HEK293 (cell line): ENCODE measurements around the gene PAQR6.
A peak's percentile ranks its signal among the peaks of the same experiment; 100 is the strongest.

Experiments used
- BCL11B ChIP-seq: fragments of 450-650 bp; formaldehyde crosslinking; IDR thresholded peaks from 2 replicates; pipeline ENCODE4 v1.5.1; 2016; ENCODE audit warnings: low read depth, missing biosample characterization, missing genetic modification characterization
- EGR2 ChIP-seq: fragments of 450-650 bp; formaldehyde crosslinking; IDR thresholded peaks from 2 replicates; pipeline ENCODE4 v1.5.1; 2016; ENCODE audit warnings: low read depth, missing biosample characterization, missing genetic modification characterization
- KLF10 ChIP-seq: fragments of 450-650 bp; IDR thresholded peaks from 2 replicates; pipeline ENCODE4 v1.5.1; 2018; ENCODE audit warnings: missing biosample characterization, mild to moderate bottlenecking, missing genetic modification characterization
- OVOL3 ChIP-seq: fragments of 450-650 bp; formaldehyde crosslinking; IDR thresholded peaks from 2 replicates; pipeline ENCODE4 v1.5.1; 2016; ENCODE audit warnings: missing biosample characterization, missing genetic modification characterization
- PRDM1 ChIP-seq: fragments of 450-650 bp; formaldehyde crosslinking; IDR thresholded peaks from 2 replicates; pipeline ENCODE4; 2016; ENCODE audit warnings: missing biosample characterization, missing genetic modification characterization
- SCRT1 ChIP-seq: fragments of 450-650 bp; formaldehyde crosslinking; IDR thresholded peaks from 2 replicates; pipeline ENCODE4 v1.5.1; 2016; ENCODE audit warnings: missing biosample characterization, missing genetic modification characterization, borderline replicate concordance
- SP2 ChIP-seq: fragments of 450-650 bp; formaldehyde crosslinking; IDR thresholded peaks from 2 replicates; pipeline ENCODE4 v1.5.1; 2016; ENCODE audit warnings: missing biosample characterization, missing genetic modification characterization
- YY1 ChIP-seq: fragments of 450-650 bp; formaldehyde crosslinking; IDR thresholded peaks from 2 replicates; pipeline ENCODE4 v1.5.1; 2018; ENCODE audit warnings: missing biosample characterization, missing genetic modification characterization
- ZBTB20 ChIP-seq: fragments of 450-650 bp; formaldehyde crosslinking; IDR thresholded peaks from 2 replicates; pipeline ENCODE4 v1.5.1; 2016; ENCODE audit warnings: missing biosample characterization, missing genetic modification characterization
- ZBTB7A ChIP-seq: fragments of 450-650 bp; formaldehyde crosslinking; IDR thresholded peaks from 2 replicates; pipeline ENCODE4 v1.5.1; 2016; ENCODE audit warnings: low read depth, missing biosample characterization, missing genetic modification characterization
- ZFP3 ChIP-seq: fragments of 450-650 bp; formaldehyde crosslinking; IDR thresholded peaks from 2 replicates; pipeline ENCODE4 v1.5.1; 2016; ENCODE audit warnings: low read depth, missing biosample characterization, missing genetic modification characterization
- ZNF10 ChIP-seq: fragments of 450-650 bp; formaldehyde crosslinking; IDR thresholded peaks from 2 replicates; pipeline ENCODE4 v1.5.1; 2017; ENCODE audit warnings: missing biosample characterization, missing genetic modification characterization
- ZNF335 ChIP-seq: fragments of 450-650 bp; formaldehyde crosslinking; conservative IDR thresholded peaks from 2 replicates; pipeline ENCODE4 v1.5.1; 2016; ENCODE audit warnings: missing biosample characterization, missing genetic modification characterization
- ZNF350 ChIP-seq: fragments of 450-650 bp; formaldehyde crosslinking; IDR thresholded peaks from 2 replicates; pipeline ENCODE4 v1.5.0; 2017; ENCODE audit warnings: missing biosample characterization, mild to moderate bottlenecking, missing genetic modification characterization
- ZNF426 ChIP-seq: fragments of 450-650 bp; formaldehyde crosslinking; IDR thresholded peaks from 2 replicates; pipeline ENCODE4 v1.5.1; 2017; ENCODE audit warnings: missing biosample characterization, missing genetic modification characterization, mild to moderate bottlenecking, inconsistent platforms, moderate library complexity
- ZNF555 ChIP-seq: fragments of 450-650 bp; formaldehyde crosslinking; conservative IDR thresholded peaks from 2 replicates; pipeline ENCODE4 v1.5.1; 2017; ENCODE audit warnings: missing biosample characterization, mild to moderate bottlenecking, missing genetic modification characterization, inconsistent platforms
- ZNF600 ChIP-seq: fragments of 450-650 bp; formaldehyde crosslinking; IDR thresholded peaks from 2 replicates; pipeline ENCODE4 v1.5.1; 2016; ENCODE audit warnings: missing biosample characterization, missing genetic modification characterization
- ZNF623 ChIP-seq: fragments of 450-650 bp; formaldehyde crosslinking; IDR thresholded peaks from 2 replicates; pipeline ENCODE4 v1.5.1; 2016; ENCODE audit warnings: missing biosample characterization, missing genetic modification characterization
- ZNF664 ChIP-seq: fragments of 450-650 bp; formaldehyde crosslinking; IDR thresholded peaks from 2 replicates; pipeline ENCODE4 v1.5.1; 2016; ENCODE audit warnings: missing biosample characterization, missing genetic modification characterization
- TF ChIP-seq, protein P1 (sequence below): fragments of 450-650 bp; formaldehyde crosslinking; IDR thresholded peaks from 2 replicates; pipeline ENCODE4 v1.5.1; 2017; ENCODE audit warnings: missing biosample characterization, missing genetic modification characterization
- TF ChIP-seq, protein P2 (sequence below): fragments of 450-650 bp; formaldehyde crosslinking; IDR thresholded peaks from 2 replicates; pipeline ENCODE4; 2016; ENCODE audit warnings: missing biosample characterization, missing genetic modification characterization
- TF ChIP-seq, protein P3 (sequence below): fragments of 450-650 bp; formaldehyde crosslinking; IDR thresholded peaks from 2 replicates; pipeline ENCODE4 v1.5.1; 2017; ENCODE audit warnings: missing biosample characterization, missing genetic modification characterization
- TF ChIP-seq, protein P4 (sequence below): fragments of 450-650 bp; formaldehyde crosslinking; IDR thresholded peaks from 2 replicates; pipeline ENCODE4 v1.5.1; 2016; ENCODE audit warnings: missing biosample characterization, missing genetic modification characterization
- TF ChIP-seq, protein P5 (sequence below): IDR thresholded peaks from 2 replicates; pipeline ENCODE4 v1.6.1; 2011; ENCODE audit warnings: mild to moderate bottlenecking, low read depth, low read length, borderline replicate concordance
- TF ChIP-seq, protein P6 (sequence below): fragments of 450-650 bp; formaldehyde crosslinking; optimal IDR thresholded peaks from 2 replicates; pipeline ENCODE3; 2016; ENCODE audit warnings: missing biosample characterization, mild to moderate bottlenecking, missing genetic modification characterization
- TF ChIP-seq, protein P7 (sequence below): fragments of 450-650 bp; formaldehyde crosslinking; IDR thresholded peaks from 2 replicates; pipeline ENCODE4 v1.5.1; 2016; ENCODE audit warnings: missing biosample characterization, missing genetic modification characterization

PAQR6 gene

GRCh38 chr1:156212833-156213643, 34.8 kb downstream of the PAQR6 start, which contains the start of gene PMF1 (continued):
- TF ChIP-seq ZNF10 (tag by site-specific recombination): peak; percentile 99
- no peak for TF ChIP-seq PRDM1 (tag by site-specific recombination)
- peak; percentile 92 for TF ChIP-seq YY1 (tag by site-specific recombination)
- peak; percentile 67; the same call in 1 of the 2 replicates for TF ChIP-seq ZNF600 (tag by site-specific recombination)
- no peak for TF ChIP-seq ZNF555 (tag by site-specific recombination)
- TF ChIP-seq SCRT1: peak; percentile 85; the same call in 1 of the 2 replicates
- TF ChIP-seq ZNF335 (tag by site-specific recombination): peak; percentile 97
- TF ChIP-seq ZNF426 (tag by site-specific recombination): no peak
- TF ChIP-seq EGR2 (tag by site-specific recombination): peak; percentile 69
- TF ChIP-seq, protein P1, sequence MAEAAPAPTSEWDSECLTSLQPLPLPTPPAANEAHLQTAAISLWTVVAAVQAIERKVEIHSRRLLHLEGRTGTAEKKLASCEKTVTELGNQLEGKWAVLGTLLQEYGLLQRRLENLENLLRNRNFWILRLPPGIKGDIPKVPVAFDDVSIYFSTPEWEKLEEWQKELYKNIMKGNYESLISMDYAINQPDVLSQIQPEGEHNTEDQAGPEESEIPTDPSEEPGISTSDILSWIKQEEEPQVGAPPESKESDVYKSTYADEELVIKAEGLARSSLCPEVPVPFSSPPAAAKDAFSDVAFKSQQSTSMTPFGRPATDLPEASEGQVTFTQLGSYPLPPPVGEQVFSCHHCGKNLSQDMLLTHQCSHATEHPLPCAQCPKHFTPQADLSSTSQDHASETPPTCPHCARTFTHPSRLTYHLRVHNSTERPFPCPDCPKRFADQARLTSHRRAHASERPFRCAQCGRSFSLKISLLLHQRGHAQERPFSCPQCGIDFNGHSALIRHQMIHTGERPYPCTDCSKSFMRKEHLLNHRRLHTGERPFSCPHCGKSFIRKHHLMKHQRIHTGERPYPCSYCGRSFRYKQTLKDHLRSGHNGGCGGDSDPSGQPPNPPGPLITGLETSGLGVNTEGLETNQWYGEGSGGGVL (tag by site-specific recombination): no peak
- TF ChIP-seq, protein P2, sequence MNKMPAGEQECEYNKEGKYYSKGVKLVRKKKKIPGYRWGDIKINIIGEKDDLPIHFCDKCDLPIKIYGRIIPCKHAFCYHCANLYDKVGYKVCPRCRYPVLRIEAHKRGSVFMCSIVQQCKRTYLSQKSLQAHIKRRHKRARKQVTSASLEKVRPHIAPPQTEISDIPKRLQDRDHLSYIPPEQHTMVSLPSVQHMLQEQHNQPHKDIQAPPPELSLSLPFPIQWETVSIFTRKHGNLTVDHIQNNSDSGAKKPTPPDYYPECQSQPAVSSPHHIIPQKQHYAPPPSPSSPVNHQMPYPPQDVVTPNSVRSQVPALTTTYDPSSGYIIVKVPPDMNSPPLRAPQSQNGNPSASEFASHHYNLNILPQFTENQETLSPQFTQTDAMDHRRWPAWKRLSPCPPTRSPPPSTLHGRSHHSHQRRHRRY (tag by site-specific recombination): no peak
- TF ChIP-seq ZBTB20: no peak; the same call in 1 of the 2 replicates
- no peak for TF ChIP-seq ZFP3
- TF ChIP-seq, protein P3, sequence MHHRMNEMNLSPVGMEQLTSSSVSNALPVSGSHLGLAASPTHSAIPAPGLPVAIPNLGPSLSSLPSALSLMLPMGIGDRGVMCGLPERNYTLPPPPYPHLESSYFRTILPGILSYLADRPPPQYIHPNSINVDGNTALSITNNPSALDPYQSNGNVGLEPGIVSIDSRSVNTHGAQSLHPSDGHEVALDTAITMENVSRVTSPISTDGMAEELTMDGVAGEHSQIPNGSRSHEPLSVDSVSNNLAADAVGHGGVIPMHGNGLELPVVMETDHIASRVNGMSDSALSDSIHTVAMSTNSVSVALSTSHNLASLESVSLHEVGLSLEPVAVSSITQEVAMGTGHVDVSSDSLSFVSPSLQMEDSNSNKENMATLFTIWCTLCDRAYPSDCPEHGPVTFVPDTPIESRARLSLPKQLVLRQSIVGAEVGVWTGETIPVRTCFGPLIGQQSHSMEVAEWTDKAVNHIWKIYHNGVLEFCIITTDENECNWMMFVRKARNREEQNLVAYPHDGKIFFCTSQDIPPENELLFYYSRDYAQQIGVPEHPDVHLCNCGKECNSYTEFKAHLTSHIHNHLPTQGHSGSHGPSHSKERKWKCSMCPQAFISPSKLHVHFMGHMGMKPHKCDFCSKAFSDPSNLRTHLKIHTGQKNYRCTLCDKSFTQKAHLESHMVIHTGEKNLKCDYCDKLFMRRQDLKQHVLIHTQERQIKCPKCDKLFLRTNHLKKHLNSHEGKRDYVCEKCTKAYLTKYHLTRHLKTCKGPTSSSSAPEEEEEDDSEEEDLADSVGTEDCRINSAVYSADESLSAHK (tag by site-specific recombination): no peak; the same call in 1 of the 2 replicates
- TF ChIP-seq ZNF350: no peak
- no peak; the same call in 1 of the 2 replicates for TF ChIP-seq ZNF623 (tag by site-specific recombination)
- TF ChIP-seq, protein P4, sequence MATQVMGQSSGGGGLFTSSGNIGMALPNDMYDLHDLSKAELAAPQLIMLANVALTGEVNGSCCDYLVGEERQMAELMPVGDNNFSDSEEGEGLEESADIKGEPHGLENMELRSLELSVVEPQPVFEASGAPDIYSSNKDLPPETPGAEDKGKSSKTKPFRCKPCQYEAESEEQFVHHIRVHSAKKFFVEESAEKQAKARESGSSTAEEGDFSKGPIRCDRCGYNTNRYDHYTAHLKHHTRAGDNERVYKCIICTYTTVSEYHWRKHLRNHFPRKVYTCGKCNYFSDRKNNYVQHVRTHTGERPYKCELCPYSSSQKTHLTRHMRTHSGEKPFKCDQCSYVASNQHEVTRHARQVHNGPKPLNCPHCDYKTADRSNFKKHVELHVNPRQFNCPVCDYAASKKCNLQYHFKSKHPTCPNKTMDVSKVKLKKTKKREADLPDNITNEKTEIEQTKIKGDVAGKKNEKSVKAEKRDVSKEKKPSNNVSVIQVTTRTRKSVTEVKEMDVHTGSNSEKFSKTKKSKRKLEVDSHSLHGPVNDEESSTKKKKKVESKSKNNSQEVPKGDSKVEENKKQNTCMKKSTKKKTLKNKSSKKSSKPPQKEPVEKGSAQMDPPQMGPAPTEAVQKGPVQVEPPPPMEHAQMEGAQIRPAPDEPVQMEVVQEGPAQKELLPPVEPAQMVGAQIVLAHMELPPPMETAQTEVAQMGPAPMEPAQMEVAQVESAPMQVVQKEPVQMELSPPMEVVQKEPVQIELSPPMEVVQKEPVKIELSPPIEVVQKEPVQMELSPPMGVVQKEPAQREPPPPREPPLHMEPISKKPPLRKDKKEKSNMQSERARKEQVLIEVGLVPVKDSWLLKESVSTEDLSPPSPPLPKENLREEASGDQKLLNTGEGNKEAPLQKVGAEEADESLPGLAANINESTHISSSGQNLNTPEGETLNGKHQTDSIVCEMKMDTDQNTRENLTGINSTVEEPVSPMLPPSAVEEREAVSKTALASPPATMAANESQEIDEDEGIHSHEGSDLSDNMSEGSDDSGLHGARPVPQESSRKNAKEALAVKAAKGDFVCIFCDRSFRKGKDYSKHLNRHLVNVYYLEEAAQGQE (tag by site-specific recombination): no peak; the same call in 1 of the 2 replicates
- TF ChIP-seq, protein P5, sequence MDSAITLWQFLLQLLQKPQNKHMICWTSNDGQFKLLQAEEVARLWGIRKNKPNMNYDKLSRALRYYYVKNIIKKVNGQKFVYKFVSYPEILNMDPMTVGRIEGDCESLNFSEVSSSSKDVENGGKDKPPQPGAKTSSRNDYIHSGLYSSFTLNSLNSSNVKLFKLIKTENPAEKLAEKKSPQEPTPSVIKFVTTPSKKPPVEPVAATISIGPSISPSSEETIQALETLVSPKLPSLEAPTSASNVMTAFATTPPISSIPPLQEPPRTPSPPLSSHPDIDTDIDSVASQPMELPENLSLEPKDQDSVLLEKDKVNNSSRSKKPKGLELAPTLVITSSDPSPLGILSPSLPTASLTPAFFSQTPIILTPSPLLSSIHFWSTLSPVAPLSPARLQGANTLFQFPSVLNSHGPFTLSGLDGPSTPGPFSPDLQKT: no peak
- peak; percentile 38; the same call in 1 of the 2 replicates for TF ChIP-seq OVOL3
- TF ChIP-seq KLF10 (tag by site-specific recombination): peak; percentile 69; the same call in 1 of the 2 replicates
- TF ChIP-seq, protein P6, sequence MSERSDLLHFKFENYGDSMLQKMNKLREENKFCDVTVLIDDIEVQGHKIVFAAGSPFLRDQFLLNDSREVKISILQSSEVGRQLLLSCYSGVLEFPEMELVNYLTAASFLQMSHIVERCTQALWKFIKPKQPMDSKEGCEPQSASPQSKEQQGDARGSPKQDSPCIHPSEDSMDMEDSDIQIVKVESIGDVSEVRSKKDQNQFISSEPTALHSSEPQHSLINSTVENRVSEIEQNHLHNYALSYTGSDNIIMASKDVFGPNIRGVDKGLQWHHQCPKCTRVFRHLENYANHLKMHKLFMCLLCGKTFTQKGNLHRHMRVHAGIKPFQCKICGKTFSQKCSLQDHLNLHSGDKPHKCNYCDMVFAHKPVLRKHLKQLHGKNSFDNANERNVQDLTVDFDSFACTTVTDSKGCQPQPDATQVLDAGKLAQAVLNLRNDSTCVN (tag by site-specific recombination): peak; percentile 67
- no peak for TF ChIP-seq ZNF664 (tag by site-specific recombination)
- TF ChIP-seq SP2: peak; percentile 92
- TF ChIP-seq, protein P7, sequence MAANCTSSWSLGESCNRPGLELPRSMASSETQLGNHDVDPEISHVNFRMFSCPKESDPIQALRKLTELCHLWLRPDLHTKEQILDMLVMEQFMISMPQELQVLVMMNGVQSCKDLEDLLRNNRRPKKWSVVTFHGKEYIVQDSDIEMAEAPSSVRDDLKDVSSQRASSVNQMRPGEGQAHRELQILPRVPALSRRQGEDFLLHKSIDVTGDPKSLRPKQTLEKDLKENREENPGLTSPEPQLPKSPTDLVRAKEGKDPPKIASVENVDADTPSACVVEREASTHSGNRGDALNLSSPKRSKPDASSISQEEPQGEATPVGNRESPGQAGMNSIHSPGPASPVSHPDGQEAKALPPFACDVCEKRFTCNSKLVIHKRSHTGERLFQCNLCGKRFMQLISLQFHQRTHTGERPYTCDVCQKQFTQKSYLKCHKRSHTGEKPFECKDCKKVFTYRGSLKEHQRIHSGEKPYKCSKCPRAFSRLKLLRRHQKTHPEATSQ (tag by site-specific recombination): 0 out of 2 replicates have a peak, but pooled peaks have one; percentile 34
- TF ChIP-seq ZBTB7A (tag by site-specific recombination): no peak
- TF ChIP-seq BCL11B (tag by site-specific recombination): peak; percentile 56; the same call in 1 of the 2 replicates
